Gastroesophageal sphincter (tissue), 4 donors: Measurements from ENCODE around the gene DDHD1. TPM values are rescaled to one million over a fixed set of nuclear protein-coding genes. Genes with fewer than 3 reads are reported as not detected.

Experiments used
- ATAC-seq: fragments of 150-250 bp; one replicate; pipeline ENCODE4 v1.9.1; 2016; ENCODE audit warnings: mild to moderate bottlenecking, moderate library complexity
- H3K27ac ChIP-seq, 4 donors: fragments of 200-600 bp; sonication (generic) in 3 of 4; 1 replicate in 3 of 4; 2 replicates in 1 of 4; pipeline ENCODE4 v1.5.1; 2016 to 2019
- H3K27me3 ChIP-seq: fragments of 200-600 bp; sonication (generic); one replicate; pipeline ENCODE4 v1.5.1; 2019
- H3K36me3 ChIP-seq, 2 donors: fragments of 200-600 bp; sonication (generic); one replicate each; pipeline ENCODE4 v1.5.1; 2019; ENCODE audit warnings: control low read depth in 1 of 2
- H3K4me1 ChIP-seq, 3 donors: fragments of 200-600 bp; sonication (generic); 1 replicate in 2 of 3; 2 replicates in 1 of 3; pipeline ENCODE4 v1.5.1; 2016 to 2019; ENCODE audit warnings: control low read depth in 2 of 3
- H3K4me3 ChIP-seq, 2 donors: fragments of 200-600 bp; sonication (generic); one replicate each; pipeline ENCODE4 v1.5.1; 2019; ENCODE audit warnings: mild to moderate bottlenecking in 1 of 2, moderate library complexity in 1 of 2
- H3K9me3 ChIP-seq, 3 donors: fragments of 200-600 bp; sonication (generic); one replicate each; pipeline ENCODE4 v1.5.1; 2017 to 2019; ENCODE audit warnings: control low read depth in 2 of 3
- EP300 ChIP-seq: sonication (generic); formaldehyde crosslinking; IDR thresholded peaks from one replicate; pipeline ENCODE4 v1.6.1; 2017; ENCODE audit warnings: antibody characterized with exemption, mild to moderate bottlenecking
- POLR2A ChIP-seq, 2 donors: fragments of 450-650 bp; IDR thresholded peaks; one replicate each; pipeline ENCODE4 v1.6.1; 2017; ENCODE audit warnings: antibody characterized with exemption in 2 of 2, mild to moderate bottlenecking in 2 of 2, moderate library complexity in 1 of 2
- POLR2AphosphoS5 ChIP-seq: sonication (generic); formaldehyde crosslinking; IDR thresholded peaks from one replicate; pipeline ENCODE4 v1.6.1; 2017; ENCODE audit warnings: antibody characterized with exemption
- WGBS, 2 donors: methylation state at CpG; one replicate each; pipeline ENCODE4 v1.1.5; 2018; ENCODE audit warnings: low coverage in 1 of 2; 5-methylcytosine and 5-hydroxymethylcytosine counted together
- total RNA-seq, 4 donors: library from RNA; depleted of rRNA; stranded (reverse); fragments of >200 nt; gene quantifications; one replicate each; pipeline ENCODE4 v1.1.0, GENCODE V29; 2016
- TF ChIP-seq, protein P1 (sequence below), 4 experiments: fragments of 200-600 bp in 2 of 4; fragments of 450-650 bp in 2 of 4; sonication (generic) in 1 of 4; IDR thresholded peaks; one replicate each; pipeline ENCODE4 v1.5.1; 2017 to 2019; ENCODE audit warnings: antibody characterized with exemption in 4 of 4, mild to moderate bottlenecking in 2 of 4, moderate library complexity in 2 of 4

The DDHD1 gene
- total RNA-seq, 4 donors from 2014 or later: 15.4 to 36.4 (median 20.7) TPM

DNA sequence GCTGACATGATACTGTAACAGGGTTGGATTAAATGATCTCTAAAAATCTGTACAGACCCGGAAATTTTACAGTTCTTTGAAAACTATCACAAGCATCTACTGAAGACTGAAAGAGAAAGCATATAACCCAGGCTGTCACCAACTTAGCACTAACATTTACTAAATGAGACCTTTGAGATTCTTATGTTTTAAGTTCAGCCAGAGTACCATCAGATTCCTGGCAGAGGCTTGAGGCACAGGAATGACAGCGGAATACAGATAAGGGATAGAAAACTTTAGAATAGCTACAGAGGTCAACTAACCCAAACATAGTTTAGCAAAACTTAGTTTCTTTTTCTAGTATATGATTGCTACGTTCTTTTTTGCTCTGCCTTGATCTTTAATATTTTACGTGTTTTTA lies 110.6 kb downstream of the DDHD1 start:
- no peaks in the 10 kb centered on the region for H3K27me3 ChIP-seq
- no peak for ATAC-seq
- peaks cover 4 to 52% (median 12%) of the 10 kb centered on the region in 3 donors for H3K4me1 ChIP-seq
- H3K36me3 ChIP-seq: peaks cover 0 to 12% of the 10 kb centered on the region in 2 donors
- H3K9me3 ChIP-seq: no peaks in the 10 kb centered on the region
- peak overlapping the region; percentile 15 to 17 for H3K4me3 ChIP-seq
- no peak for TF ChIP-seq EP300
- TF ChIP-seq POLR2AphosphoS5: no peak
- TF ChIP-seq, protein P1, sequence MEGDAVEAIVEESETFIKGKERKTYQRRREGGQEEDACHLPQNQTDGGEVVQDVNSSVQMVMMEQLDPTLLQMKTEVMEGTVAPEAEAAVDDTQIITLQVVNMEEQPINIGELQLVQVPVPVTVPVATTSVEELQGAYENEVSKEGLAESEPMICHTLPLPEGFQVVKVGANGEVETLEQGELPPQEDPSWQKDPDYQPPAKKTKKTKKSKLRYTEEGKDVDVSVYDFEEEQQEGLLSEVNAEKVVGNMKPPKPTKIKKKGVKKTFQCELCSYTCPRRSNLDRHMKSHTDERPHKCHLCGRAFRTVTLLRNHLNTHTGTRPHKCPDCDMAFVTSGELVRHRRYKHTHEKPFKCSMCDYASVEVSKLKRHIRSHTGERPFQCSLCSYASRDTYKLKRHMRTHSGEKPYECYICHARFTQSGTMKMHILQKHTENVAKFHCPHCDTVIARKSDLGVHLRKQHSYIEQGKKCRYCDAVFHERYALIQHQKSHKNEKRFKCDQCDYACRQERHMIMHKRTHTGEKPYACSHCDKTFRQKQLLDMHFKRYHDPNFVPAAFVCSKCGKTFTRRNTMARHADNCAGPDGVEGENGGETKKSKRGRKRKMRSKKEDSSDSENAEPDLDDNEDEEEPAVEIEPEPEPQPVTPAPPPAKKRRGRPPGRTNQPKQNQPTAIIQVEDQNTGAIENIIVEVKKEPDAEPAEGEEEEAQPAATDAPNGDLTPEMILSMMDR (IDR thresholded peaks at IDR 0.05): no peak
- no peak for TF ChIP-seq POLR2A (IDR thresholded peaks at IDR 0.05)
- H3K27ac ChIP-seq: peak overlapping the region; percentile 66 to 76 (median 70)
- 2 to 11% methylated on average over 4 of the region's 4 CpGs for whole genome bisulfite sequencing, 2 donors

DNA sequence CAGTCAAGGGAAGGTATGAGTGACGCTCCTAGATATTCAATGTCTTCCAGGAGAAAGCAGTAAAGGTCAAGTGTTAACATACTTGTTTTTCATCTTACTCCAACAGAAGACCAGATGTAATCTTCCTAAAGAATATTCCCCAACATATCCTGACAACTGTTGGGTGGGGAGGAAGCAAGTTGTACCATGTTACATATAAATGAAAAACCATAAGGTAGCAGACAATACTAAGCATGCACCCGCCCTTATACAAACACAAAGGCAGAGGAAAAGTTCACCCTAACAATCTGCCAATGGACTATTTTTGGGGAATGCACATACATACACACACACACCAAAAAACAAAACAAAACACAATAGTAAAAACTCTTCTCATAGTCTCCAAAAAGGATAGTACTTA lies 112.1 kb downstream of the DDHD1 start:
- no peak for ATAC-seq
- H3K27ac ChIP-seq: peak overlapping the region in 2 of 4 donors; percentile 69 to 72
- WGBS, 2 donors: 80 to 82% methylated on average over 2 of the region's 2 CpGs

DNA sequence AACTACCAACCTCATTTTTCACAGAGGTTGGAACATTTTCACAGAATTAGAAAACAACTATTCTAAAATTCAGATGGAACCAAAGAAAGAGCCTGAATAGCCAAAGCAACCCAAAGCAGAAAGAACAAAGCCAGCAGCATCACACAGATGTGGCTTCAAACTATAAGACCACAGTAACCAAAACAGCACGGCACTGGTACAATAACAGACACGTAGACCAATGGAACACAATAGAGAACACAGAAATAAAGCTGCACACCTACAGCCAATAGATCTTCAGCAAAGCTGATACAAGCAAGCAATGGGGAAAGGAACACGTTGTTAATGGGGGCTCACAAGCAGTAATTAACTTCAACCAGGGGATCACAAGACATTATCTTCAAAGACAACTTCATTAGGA lies 114.5 kb downstream of the DDHD1 start:
- Histone ChIP-seq H3K9me3 (no peaks in the 10 kb centered on the region), H3K4me3 (no peak overlapping the region), H3K27me3 (no peaks in the 10 kb centered on the region), H3K4me1 (peaks cover 15 to 71% (median 21%) of the 10 kb centered on the region in 3 donors), H3K27ac (no peak overlapping the region), H3K36me3 (peaks cover 0 to 19% of the 10 kb centered on the region in 2 donors)
- 79 to 96% methylated on average over 3 of the region's 3 CpGs for WGBS, 2 donors
- ATAC-seq: no peak
- TF ChIP-seq, protein P1 (IDR thresholded peaks at IDR 0.05): no peak
- no peak for TF ChIP-seq POLR2A (IDR thresholded peaks at IDR 0.05)
- no peak for TF ChIP-seq EP300
- no peak for TF ChIP-seq POLR2AphosphoS5

More for the DNA sequence above, 112.1 kb downstream of the DDHD1 start:
- H3K36me3 ChIP-seq: peaks cover 0 to 19% of the 10 kb centered on the region in 2 donors
- H3K4me1 ChIP-seq: peaks cover 9 to 56% (median 12%) of the 10 kb centered on the region in 3 donors
- no peak overlapping the region for H3K4me3 ChIP-seq
- no peaks in the 10 kb centered on the region for H3K9me3 ChIP-seq
- H3K27me3 ChIP-seq: no peaks in the 10 kb centered on the region
- TF ChIP-seq, protein P1 (IDR thresholded peaks at IDR 0.05): no peak
- TF ChIP-seq POLR2AphosphoS5: no peak

DNA sequence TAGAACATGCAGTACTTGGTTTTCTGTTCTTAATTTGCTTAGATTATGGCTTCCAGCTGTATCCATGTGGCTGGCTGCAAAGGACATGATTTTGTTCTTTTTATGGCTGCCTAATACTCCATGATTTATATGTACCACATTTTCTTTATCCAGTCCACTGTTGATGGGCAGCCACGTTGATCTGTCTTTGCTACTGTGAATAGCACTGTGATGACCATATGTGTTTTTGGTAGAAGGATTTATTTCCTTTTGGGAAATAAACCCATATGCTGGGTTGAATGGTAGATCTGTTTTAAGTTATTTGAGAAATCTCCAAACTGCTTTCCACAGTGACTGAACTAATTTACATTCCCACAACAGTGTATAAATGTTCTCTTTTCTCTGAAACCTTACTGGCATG lies 116.1 kb downstream of the DDHD1 start:
- Histone ChIP-seq H3K4me1 (peaks cover 11 to 68% (median 25%) of the 10 kb centered on the region in 3 donors), H3K36me3 (peaks cover 0 to 19% of the 10 kb centered on the region in 2 donors), H3K27ac (no peak overlapping the region), H3K9me3 (no peaks in the 10 kb centered on the region), H3K27me3 (no peaks in the 10 kb centered on the region), H3K4me3 (no peak overlapping the region)
- WGBS, 2 donors: 90 to 100% methylated on average over 1 of the region's 1 CpG
- no peak for ATAC-seq
- TF ChIP-seq EP300 (no peak), POLR2AphosphoS5 (no peak), POLR2A (IDR thresholded peaks at IDR 0.05) (no peak)
- TF ChIP-seq, protein P1 (IDR thresholded peaks at IDR 0.05): no peak

DNA sequence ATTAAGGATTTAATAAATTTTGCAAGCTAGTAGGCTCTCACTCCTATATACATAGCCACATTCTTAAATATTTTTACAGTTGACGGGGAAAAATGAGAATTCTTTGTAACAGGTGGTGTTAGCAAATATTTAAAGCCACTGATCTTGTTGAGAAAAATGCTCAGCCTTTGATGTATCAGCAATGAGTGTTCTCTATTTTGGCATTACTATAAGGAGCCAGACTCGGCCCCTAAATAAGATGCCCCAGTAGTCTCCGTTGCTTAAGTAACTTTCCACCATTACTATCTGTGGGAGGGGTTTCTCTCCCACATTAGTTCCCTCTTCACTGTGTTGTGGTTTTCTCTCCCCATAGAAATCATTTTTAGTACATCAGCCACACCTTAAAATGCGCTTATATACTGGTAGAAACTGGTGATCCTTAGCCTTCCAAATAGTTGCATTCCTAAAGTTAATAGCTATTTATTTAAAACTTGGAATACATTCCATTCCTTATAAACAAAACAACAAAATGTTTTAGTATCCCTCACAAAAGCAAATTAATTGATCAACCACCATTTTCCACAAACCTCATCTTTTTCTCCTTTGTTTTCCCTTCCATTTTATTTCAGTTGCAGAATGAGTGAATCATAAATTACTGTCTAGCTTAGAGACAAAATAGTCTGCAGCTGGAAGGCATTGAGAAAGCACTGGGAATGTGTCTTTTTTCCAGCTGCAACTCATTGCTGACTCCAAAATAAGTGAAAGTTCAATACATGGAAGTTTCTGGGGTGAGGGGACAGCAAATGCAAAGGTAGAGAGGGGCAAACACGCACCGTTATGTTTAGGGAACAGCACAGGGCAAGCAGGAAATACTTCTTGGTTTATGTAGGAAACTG lies 117.5 kb downstream of the DDHD1 start:
- H3K9me3 ChIP-seq: no peaks in the 10 kb centered on the region
- peaks cover 6 to 63% (median 25%) of the 10 kb centered on the region in 3 donors for H3K4me1 ChIP-seq
- no peak for TF ChIP-seq POLR2AphosphoS5
- no peak for TF ChIP-seq EP300
- no peak for TF ChIP-seq POLR2A (IDR thresholded peaks at IDR 0.05)
- TF ChIP-seq, protein P1 (IDR thresholded peaks at IDR 0.05): no peak
- H3K4me3 ChIP-seq: no peak overlapping the region
- 59 to 65% methylated on average over 6 of the region's 6 CpGs for WGBS, 2 donors
- ATAC-seq: no peak
- H3K36me3 ChIP-seq: peaks cover 0 to 19% of the 10 kb centered on the region in 2 donors
- peak overlapping the region in 3 of 4 donors; percentile 11 to 49 (median 24) for H3K27ac ChIP-seq
- H3K27me3 ChIP-seq: no peaks in the 10 kb centered on the region
